Esophagus muscularis mucosa (tissue), 4 donors: ENCODE results near the gene ITGBL1. TPM values are rescaled to one million over a fixed set of nuclear protein-coding genes. Genes with fewer than 3 reads are reported as not detected.

Experiments used
- DNase-seq: peaks from one replicate; pipeline ENCODE4 v3.0.0-alpha.2; 2017; ENCODE audit errors: extremely low spot score
- H3K27ac ChIP-seq, 4 donors: fragments of 200-600 bp; sonication (generic); replicated peaks in 1 of 4; 1 replicate in 3 of 4; 2 replicates in 1 of 4; pipeline ENCODE4 v1.5.1; 2016 to 2019; ENCODE audit warnings: mild to moderate bottlenecking in 1 of 4
- H3K27me3 ChIP-seq, 4 donors: fragments of 200-600 bp; sonication (generic); one replicate each; pipeline versions ENCODE4 v1.5.1 to v1.6.0; 2016 to 2019
- H3K36me3 ChIP-seq, 4 donors: fragments of 200-600 bp; sonication (generic); one replicate each; pipeline ENCODE4 v1.5.1; 2016 to 2019
- H3K4me1 ChIP-seq, 4 donors: fragments of 200-600 bp; sonication (generic); one replicate each; pipeline ENCODE4 v1.5.1; 2016 to 2019
- H3K4me3 ChIP-seq, 4 donors: fragments of 200-600 bp; sonication (generic); 1 replicate in 2 of 4; 2 replicates in 2 of 4; pipeline ENCODE4 v1.5.1; 2016 to 2019; ENCODE audit warnings: mild to moderate bottlenecking in 4 of 4, moderate library complexity in 1 of 4
- H3K9me3 ChIP-seq, 4 donors: fragments of 200-600 bp; sonication (generic); 1 replicate in 3 of 4; 2 replicates in 1 of 4; pipeline ENCODE4 v1.5.1; 2016 to 2019
- EP300 ChIP-seq: sonication (generic); formaldehyde crosslinking; IDR thresholded peaks from one replicate; pipeline ENCODE4 v1.6.1; 2017; ENCODE audit warnings: antibody characterized with exemption
- POLR2A ChIP-seq: fragments of 450-650 bp; IDR thresholded peaks from one replicate; pipeline ENCODE4 v1.6.1; 2017; ENCODE audit warnings: antibody characterized with exemption, moderate library complexity, mild to moderate bottlenecking, low read depth
- POLR2AphosphoS5 ChIP-seq, 2 donors: sonication (generic); formaldehyde crosslinking; IDR thresholded peaks; one replicate each; pipeline ENCODE4 v1.6.1; 2017; ENCODE audit warnings: antibody characterized with exemption in 2 of 2
- WGBS: methylation state at CpG from one replicate; pipeline ENCODE4 v1.1.5; 2018; 5-methylcytosine and 5-hydroxymethylcytosine counted together
- intact Hi-C: fragments of 100-400 bp; cut with DNase I; formaldehyde crosslinking; loops from one replicate; pipeline ENCODE4 v1.15.1; 2023
- total RNA-seq, 4 donors: library from RNA; depleted of rRNA; stranded (reverse); fragments of >200 nt; gene quantifications; one replicate each; pipeline versions ENCODE4 v1.1.0 to v1.2.1, GENCODE V29; 2016
- TF ChIP-seq, protein P1 (sequence below), 3 experiments: fragments of 200-600 bp in 2 of 3; fragments of 450-650 bp in 1 of 3; sonication (generic) in 2 of 3; IDR thresholded peaks; one replicate each; pipeline ENCODE4 v1.5.1; 2017 to 2019; ENCODE audit warnings: antibody characterized with exemption in 3 of 3, mild to moderate bottlenecking in 2 of 3, moderate library complexity in 1 of 3

Gene ITGBL1
- total RNA-seq, 4 donors from 2014 or later, result 8.3 to 20.0 (median 13.8) TPM

DNA sequence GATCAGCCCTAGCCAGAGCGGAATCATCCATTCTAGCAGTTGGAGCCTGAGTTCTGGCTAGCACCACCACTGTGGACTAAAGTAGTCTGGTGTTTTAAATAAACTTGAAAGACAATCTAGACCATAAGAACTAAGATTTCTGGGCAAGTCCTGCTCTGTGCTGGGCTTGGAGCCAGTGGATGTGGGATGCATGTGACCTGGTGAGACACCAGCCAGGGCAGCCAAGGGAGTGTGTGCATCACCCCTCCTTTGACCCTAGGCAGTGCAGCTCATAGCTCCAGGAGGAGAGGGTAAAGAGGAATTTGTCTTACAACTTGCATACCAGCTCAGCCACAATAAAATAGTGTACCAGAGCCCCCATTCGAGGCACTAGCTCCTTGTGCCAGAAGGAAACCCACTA, 21.0 kb downstream of the ITGBL1 start:
- no peak for DNase-seq
- 68% methylated on average over 2 of the region's 2 CpGs for WGBS
- intact Hi-C loops, result no loop called here

DNA sequence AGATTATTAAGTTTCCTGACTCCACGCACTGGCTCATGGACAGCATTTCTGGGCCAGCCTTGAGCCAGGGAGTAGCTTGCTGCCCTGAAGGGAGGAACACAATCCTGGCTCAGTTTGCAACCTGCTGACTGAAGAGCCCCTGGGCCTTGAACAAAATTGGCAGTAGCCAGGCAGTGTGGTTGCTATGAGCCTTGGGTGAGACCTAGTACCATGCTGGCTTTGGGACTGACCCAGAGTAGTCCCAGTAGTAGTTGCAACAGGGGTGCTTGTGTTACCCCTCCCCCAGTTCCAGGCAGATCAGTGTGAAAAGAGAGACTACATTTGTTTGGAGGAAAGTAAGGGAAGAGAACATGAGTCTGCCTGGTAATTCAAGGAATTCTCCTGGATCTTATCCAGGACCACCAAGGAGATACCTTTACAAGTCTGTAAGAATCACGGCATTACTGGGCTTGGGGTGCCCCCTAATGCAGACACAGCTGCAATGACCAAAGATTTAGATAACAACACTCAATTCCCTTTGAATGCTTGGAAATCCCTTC, 22.0 kb downstream of the ITGBL1 start:
- H3K4me1 ChIP-seq, result no peaks in the 10 kb centered on the region
- WGBS, result 47% methylated on average over 2 of the region's 2 CpGs
- no peak overlapping the region for H3K4me3 ChIP-seq
- no peaks in the 10 kb centered on the region for H3K9me3 ChIP-seq
- no peak for DNase-seq
- intact Hi-C loops, result no loop called here
- no peak for TF ChIP-seq EP300
- no peak for TF ChIP-seq POLR2A
- TF ChIP-seq POLR2AphosphoS5 (IDR thresholded peaks at IDR 0.05), result no peak
- TF ChIP-seq, protein P1, sequence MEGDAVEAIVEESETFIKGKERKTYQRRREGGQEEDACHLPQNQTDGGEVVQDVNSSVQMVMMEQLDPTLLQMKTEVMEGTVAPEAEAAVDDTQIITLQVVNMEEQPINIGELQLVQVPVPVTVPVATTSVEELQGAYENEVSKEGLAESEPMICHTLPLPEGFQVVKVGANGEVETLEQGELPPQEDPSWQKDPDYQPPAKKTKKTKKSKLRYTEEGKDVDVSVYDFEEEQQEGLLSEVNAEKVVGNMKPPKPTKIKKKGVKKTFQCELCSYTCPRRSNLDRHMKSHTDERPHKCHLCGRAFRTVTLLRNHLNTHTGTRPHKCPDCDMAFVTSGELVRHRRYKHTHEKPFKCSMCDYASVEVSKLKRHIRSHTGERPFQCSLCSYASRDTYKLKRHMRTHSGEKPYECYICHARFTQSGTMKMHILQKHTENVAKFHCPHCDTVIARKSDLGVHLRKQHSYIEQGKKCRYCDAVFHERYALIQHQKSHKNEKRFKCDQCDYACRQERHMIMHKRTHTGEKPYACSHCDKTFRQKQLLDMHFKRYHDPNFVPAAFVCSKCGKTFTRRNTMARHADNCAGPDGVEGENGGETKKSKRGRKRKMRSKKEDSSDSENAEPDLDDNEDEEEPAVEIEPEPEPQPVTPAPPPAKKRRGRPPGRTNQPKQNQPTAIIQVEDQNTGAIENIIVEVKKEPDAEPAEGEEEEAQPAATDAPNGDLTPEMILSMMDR (IDR thresholded peaks at IDR 0.05), result no peak
- H3K27ac ChIP-seq, result no peak overlapping the region
- H3K27me3 ChIP-seq, result no peaks in the 10 kb centered on the region
- no peaks in the 10 kb centered on the region for H3K36me3 ChIP-seq

More for the DNA sequence above, 21.0 kb downstream of the ITGBL1 start:
- TF ChIP-seq POLR2AphosphoS5 (IDR thresholded peaks at IDR 0.05) (no peak), POLR2A (no peak), EP300 (no peak)
- TF ChIP-seq, protein P1 (IDR thresholded peaks at IDR 0.05), result no peak
- no peaks in the 10 kb centered on the region for H3K9me3 ChIP-seq
- no peak overlapping the region for H3K4me3 ChIP-seq
- H3K36me3 ChIP-seq, result no peaks in the 10 kb centered on the region
- no peak overlapping the region for H3K27ac ChIP-seq
- no peaks in the 10 kb centered on the region for H3K27me3 ChIP-seq
- H3K4me1 ChIP-seq, result no peaks in the 10 kb centered on the region

- Histone ChIP-seq H3K27me3 (no peaks in the 10 kb centered on the region), H3K9me3 (no peaks in the 10 kb centered on the region), H3K4me3 (no peak overlapping the region), H3K4me1 (no peaks in the 10 kb centered on the region), H3K36me3 (no peaks in the 10 kb centered on the region), H3K27ac (no peak overlapping the region)
- no peak for DNase-seq
- TF ChIP-seq EP300 (no peak), POLR2AphosphoS5 (IDR thresholded peaks at IDR 0.05) (no peak)
- intact Hi-C loops, result no loop called here
Observed at GRCh38 chr13:101475536-101475935, 23.1 kb downstream of the ITGBL1 start.

DNA sequence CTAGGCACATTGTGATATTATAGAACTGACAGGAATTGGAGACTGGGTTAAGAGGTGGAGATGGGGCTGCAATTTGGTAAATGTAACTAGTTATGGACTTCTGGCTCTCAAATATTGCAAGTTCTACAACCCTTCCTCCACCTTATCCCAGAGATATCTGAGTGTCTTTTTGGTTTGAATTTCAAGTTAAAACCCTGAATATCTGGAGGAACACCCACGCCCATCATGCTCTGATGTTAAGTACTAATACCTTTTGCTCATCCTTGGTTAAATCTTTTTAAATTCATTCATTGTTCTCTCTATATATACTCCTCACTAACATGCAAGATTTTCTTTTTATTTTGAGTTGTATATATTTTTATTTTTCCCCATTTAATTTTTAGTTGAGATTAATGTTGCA, 28.9 kb downstream of the ITGBL1 start:
- no peaks in the 10 kb centered on the region for H3K27me3 ChIP-seq
- no peak for TF ChIP-seq EP300
- no peaks in the 10 kb centered on the region for H3K9me3 ChIP-seq
- H3K27ac ChIP-seq, result no peak overlapping the region
- intact Hi-C loops, result no loop called here
- H3K4me1 ChIP-seq, result no peaks in the 10 kb centered on the region
- WGBS, result 75% methylated on average over 1 of the region's 1 CpG
- DNase-seq, result no peak
- H3K4me3 ChIP-seq, result no peak overlapping the region
- no peaks in the 10 kb centered on the region for H3K36me3 ChIP-seq

DNA sequence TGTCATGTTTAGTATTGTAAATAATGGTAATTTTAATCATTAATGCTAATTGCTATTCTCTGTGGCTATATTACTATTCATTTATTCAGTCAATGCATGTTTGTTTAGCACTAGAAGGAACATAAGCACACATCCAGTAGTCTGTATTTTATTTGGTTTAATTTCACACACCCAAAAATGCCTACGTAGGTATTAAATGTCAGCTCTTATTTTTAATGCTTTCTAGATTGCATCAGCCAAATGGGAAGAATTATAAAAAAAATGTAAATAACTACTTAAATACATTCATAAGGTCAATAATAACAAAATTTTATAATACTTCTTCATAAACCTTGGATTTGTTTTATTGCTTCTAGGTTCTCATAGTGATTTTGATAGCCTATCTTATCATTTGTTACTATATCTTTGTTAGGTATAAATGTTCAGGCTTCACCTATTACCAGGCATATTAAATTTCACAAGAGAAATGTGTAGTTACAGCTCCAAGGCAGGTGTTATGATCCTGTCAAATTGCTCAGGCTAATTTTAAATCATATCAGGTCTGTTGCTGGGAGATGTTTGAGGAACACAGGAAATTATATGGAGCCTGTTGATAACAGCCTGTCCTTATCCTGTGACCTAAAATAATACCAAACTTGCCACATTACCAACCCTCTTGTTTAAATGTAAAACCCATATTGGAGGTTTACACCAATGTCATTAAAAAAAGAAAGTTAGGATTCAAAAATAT, 34.4 kb downstream of the ITGBL1 start:
- Histone ChIP-seq H3K27me3 (no peaks in the 10 kb centered on the region), H3K4me3 (no peak overlapping the region), H3K9me3 (no peaks in the 10 kb centered on the region), H3K36me3 (no peaks in the 10 kb centered on the region), H3K27ac (no peak overlapping the region), H3K4me1 (peaks cover 0 to 6% (median 0%) of the 10 kb centered on the region in 4 donors)
- WGBS, result 88% methylated on average over 1 of the region's 1 CpG
- intact Hi-C loops, result no loop called here
- no peak for DNase-seq
- TF ChIP-seq EP300 (no peak), POLR2A (no peak), POLR2AphosphoS5 (IDR thresholded peaks at IDR 0.05) (no peak)
- TF ChIP-seq, protein P1 (IDR thresholded peaks at IDR 0.05), result no peak
